Liver (tissue), 9 donors: ENCODE results near the gene RPL5. TPM values are rescaled to one million over a fixed set of nuclear protein-coding genes. Genes with fewer than 3 reads are reported as not detected.

ENCODE experiments used
- DNase-seq: peaks from one replicate; pipeline ENCODE4 v3.0.0-alpha.2; 2017; ENCODE audit warnings: low spot score
- H3K27ac ChIP-seq, 2 donors: one replicate each; pipeline ENCODE4 v1.7.0; 2013; ENCODE audit warnings: inconsistent platforms in 2 of 2, low read length in 2 of 2, control low read depth in 1 of 2, low read depth in 1 of 2, mild to moderate bottlenecking in 1 of 2
- H3K27me3 ChIP-seq, 4 donors: one replicate each; pipeline versions ENCODE4 v1.6.1 to v1.7.0; 2013; ENCODE audit warnings: low read length in 3 of 4, inconsistent platforms in 1 of 4, mild to moderate bottlenecking in 1 of 4, moderate library complexity in 1 of 4; ENCODE audit not compliant: control insufficient read depth in 4 of 4, insufficient read depth in 4 of 4
- H3K36me3 ChIP-seq, 4 donors: one replicate each; pipeline versions ENCODE4 v1.6.1 to v1.7.0; 2013; ENCODE audit warnings: low read length in 3 of 4, mild to moderate bottlenecking in 3 of 4, low read depth in 1 of 4, moderate library complexity in 1 of 4; ENCODE audit not compliant: control insufficient read depth in 4 of 4, insufficient read depth in 3 of 4
- H3K4me1 ChIP-seq, 4 donors: one replicate each; pipeline versions ENCODE4 v1.6.1 to v1.7.0; 2013; ENCODE audit warnings: low read length in 3 of 4, mild to moderate bottlenecking in 3 of 4, moderate library complexity in 1 of 4; ENCODE audit not compliant: control insufficient read depth in 4 of 4, insufficient read depth in 4 of 4
- H3K4me3 ChIP-seq, 3 donors: one replicate each; pipeline versions ENCODE4 v1.6.1 to v1.7.0; 2013; ENCODE audit warnings: low read length in 3 of 3, control low read depth in 1 of 3, low read depth in 1 of 3, mild to moderate bottlenecking in 1 of 3
- H3K9ac ChIP-seq, 2 donors: one replicate each; pipeline ENCODE4 v1.7.0; 2013; ENCODE audit warnings: low read length in 2 of 2, mild to moderate bottlenecking in 2 of 2, moderate library complexity in 2 of 2, control low read depth in 1 of 2, low read depth in 1 of 2
- H3K9me3 ChIP-seq, 4 donors: one replicate each; pipeline versions ENCODE4 v1.6.1 to v1.7.0; 2013; ENCODE audit warnings: low read length in 3 of 4; ENCODE audit not compliant: control insufficient read depth in 4 of 4
- ATF3 ChIP-seq: IDR thresholded peaks from 2 replicates; pipeline ENCODE4 v1.6.1; 2016; ENCODE audit warnings: antibody characterized with exemption
- CTCF ChIP-seq: fragments of 150-350 bp; IDR thresholded peaks from 2 replicates; pipeline ENCODE4 v1.5.1; 2017; ENCODE audit warnings: improper control_type of control experiment, low read depth, low read length; ENCODE audit not compliant: missing input control
- FOXA1 ChIP-seq: IDR thresholded peaks from 2 replicates; pipeline ENCODE4 v1.6.1; 2016; ENCODE audit warnings: antibody characterized with exemption
- JUND ChIP-seq, 2 donors: IDR thresholded peaks; 2 replicates each; pipeline ENCODE4 v1.6.1; 2016; ENCODE audit warnings: antibody characterized with exemption in 2 of 2
- NR2F2 ChIP-seq: IDR thresholded peaks from 2 replicates; pipeline ENCODE4 v1.6.1; 2016; ENCODE audit warnings: antibody characterized with exemption
- RAD21 ChIP-seq, 2 donors: IDR thresholded peaks; 2 replicates each; pipeline ENCODE4 v1.6.1; 2016; ENCODE audit warnings: antibody characterized with exemption in 2 of 2, mild to moderate bottlenecking in 2 of 2
- REST ChIP-seq: IDR thresholded peaks from 2 replicates; pipeline ENCODE4 v1.6.1; 2016; ENCODE audit warnings: antibody characterized with exemption, mild to moderate bottlenecking
- SP1 ChIP-seq: IDR thresholded peaks from 2 replicates; pipeline ENCODE4 v1.6.1; 2018; ENCODE audit warnings: antibody characterized with exemption, mild to moderate bottlenecking
- TAF1 ChIP-seq: conservative IDR thresholded peaks from 2 replicates; pipeline ENCODE4 v1.6.1; 2016; ENCODE audit warnings: antibody characterized with exemption, mild to moderate bottlenecking
- YY1 ChIP-seq: IDR thresholded peaks from 2 replicates; pipeline ENCODE4 v1.6.1; 2016; ENCODE audit warnings: antibody characterized with exemption, mild to moderate bottlenecking
- WGBS: extraction: QIAGEN DNeasy Blood & Tissue Kit; methylation state at CpG from one replicate; pipeline ENCODE4 v1.1.7; 2013; 5-methylcytosine and 5-hydroxymethylcytosine counted together
- polyA plus RNA-seq, 2 donors: library from polyadenylated mRNA; stranded (reverse) in 1 of 2; unstranded in 1 of 2; fragments of 200-250 nt in 1 of 2; fragments of >200 nt in 1 of 2; fragmentation: Nextera tagmentation in 1 of 2; extraction: Ambion mirVana in 1 of 2; gene quantifications; one replicate each; pipeline versions ENCODE4 v1.2.1 to v1.2.3, GENCODE V29; 2013 to 2015
- total RNA-seq, 2 donors: library from RNA; depleted of rRNA; stranded (reverse); fragments of >200 nt; gene quantifications; one replicate each; pipeline ENCODE4 v1.2.3, GENCODE V29; 2014
- TF ChIP-seq, protein P1 (sequence below): IDR thresholded peaks from 2 replicates; pipeline ENCODE4 v1.6.1; 2016; ENCODE audit warnings: antibody characterized with exemption
- TF ChIP-seq, protein P2 (sequence below): IDR thresholded peaks from 2 replicates; pipeline ENCODE4 v1.6.1; 2016; ENCODE audit warnings: antibody characterized with exemption
- donor health status: healthy.
- donor health status: healthy.
- donor health status: healthy.
- donor health status: healthy.
- donor health status: healthy.

RPL5 gene
- total and polyA plus RNA-seq, 4 donors: 336 to 765 (median 401) TPM

DNA sequence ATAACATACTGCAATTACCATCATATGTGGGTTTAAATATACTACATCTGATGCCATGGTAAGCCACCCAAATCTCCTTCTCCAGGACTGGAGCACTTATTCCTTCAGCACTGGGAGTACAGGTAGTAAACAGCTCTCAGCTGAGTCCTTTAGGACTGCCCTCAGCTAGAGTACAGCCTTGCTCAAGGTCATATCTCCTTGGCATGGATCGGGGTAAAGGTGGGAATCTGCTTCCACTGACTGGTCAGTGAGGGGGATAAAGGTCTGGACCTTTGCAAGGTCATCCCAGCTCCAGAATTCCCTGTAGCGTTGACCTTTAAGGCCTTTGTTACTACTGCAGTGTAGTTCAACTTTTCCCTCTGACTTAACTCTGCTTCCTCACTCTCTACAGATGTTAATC, 38.8 kb downstream of the RPL5 start:
- no peak overlapping the region for H3K9ac ChIP-seq
- 84% methylated on average over 2 of the region's 2 CpGs for WGBS
- no peak overlapping the region for H3K4me3 ChIP-seq
- DNase-seq: no peak
- TF ChIP-seq NR2F2: no peak
- H3K27me3 ChIP-seq: no peaks in the 10 kb centered on the region
- no peak overlapping the region for H3K27ac ChIP-seq
- H3K9me3 ChIP-seq: no peaks in the 10 kb centered on the region
- no peaks in the 10 kb centered on the region for H3K4me1 ChIP-seq
- peaks cover 0 to 4% (median 2%) of the 10 kb centered on the region in 4 donors for H3K36me3 ChIP-seq

DNA sequence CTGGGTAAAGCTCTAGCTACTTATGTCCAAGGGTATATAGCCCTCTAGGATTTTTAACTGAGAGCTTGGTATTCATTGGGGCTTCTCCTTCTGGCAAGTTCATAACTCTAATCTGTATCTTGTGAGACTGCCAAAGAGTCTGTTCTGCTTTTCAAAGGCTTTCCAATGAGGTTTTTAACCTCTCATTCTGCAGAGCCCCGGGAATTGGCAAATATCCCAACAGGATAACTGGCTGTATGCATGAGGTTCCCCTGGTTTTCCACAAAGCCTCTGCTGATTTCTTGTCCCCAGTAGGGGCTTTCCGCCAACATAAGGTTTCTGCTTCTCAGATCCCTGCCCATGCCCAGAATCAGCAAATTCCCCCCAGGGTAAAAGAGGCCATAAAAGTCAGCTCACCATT, 40.9 kb downstream of the RPL5 start:
- Histone ChIP-seq H3K9ac (no peak overlapping the region), H3K4me1 (peaks cover 0 to 9% (median 4%) of the 10 kb centered on the region in 4 donors), H3K27ac (no peak overlapping the region), H3K9me3 (no peaks in the 10 kb centered on the region), H3K4me3 (no peak overlapping the region), H3K36me3 (peaks cover 0 to 4% (median 2%) of the 10 kb centered on the region in 4 donors), H3K27me3 (no peaks in the 10 kb centered on the region)
- TF ChIP-seq RAD21 (IDR thresholded peaks at IDR 0.05): no peak
- no peak for TF ChIP-seq FOXA1
- no peak for TF ChIP-seq SP1
- TF ChIP-seq REST: no peak
- TF ChIP-seq, protein P1, sequence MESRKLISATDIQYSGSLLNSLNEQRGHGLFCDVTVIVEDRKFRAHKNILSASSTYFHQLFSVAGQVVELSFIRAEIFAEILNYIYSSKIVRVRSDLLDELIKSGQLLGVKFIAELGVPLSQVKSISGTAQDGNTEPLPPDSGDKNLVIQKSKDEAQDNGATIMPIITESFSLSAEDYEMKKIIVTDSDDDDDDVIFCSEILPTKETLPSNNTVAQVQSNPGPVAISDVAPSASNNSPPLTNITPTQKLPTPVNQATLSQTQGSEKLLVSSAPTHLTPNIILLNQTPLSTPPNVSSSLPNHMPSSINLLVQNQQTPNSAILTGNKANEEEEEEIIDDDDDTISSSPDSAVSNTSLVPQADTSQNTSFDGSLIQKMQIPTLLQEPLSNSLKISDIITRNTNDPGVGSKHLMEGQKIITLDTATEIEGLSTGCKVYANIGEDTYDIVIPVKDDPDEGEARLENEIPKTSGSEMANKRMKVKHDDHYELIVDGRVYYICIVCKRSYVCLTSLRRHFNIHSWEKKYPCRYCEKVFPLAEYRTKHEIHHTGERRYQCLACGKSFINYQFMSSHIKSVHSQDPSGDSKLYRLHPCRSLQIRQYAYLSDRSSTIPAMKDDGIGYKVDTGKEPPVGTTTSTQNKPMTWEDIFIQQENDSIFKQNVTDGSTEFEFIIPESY: no peak
- TF ChIP-seq, protein P2, sequence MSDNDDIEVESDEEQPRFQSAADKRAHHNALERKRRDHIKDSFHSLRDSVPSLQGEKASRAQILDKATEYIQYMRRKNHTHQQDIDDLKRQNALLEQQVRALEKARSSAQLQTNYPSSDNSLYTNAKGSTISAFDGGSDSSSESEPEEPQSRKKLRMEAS: no peak
- TF ChIP-seq TAF1: no peak
- no peak for TF ChIP-seq ATF3
- TF ChIP-seq CTCF: no peak
- no peak for TF ChIP-seq JUND (IDR thresholded peaks at IDR 0.05)
- TF ChIP-seq YY1: no peak
- no peak for DNase-seq
- 79% methylated on average over 2 of the region's 2 CpGs for WGBS
